Loucy (cell line): ENCODE results near the gene TTLL7.

Source experiments
- H2AFZ ChIP-seq: fragments of 200-600 bp; sonication (generic); 2 replicates; pipeline ENCODE4 v1.6.0; 2016; ENCODE audit warnings: antibody characterized with exemption, mild to moderate bottlenecking, low read length, moderate library complexity
- H3F3A ChIP-seq: fragments of 200-600 bp; 2 replicates; pipeline ENCODE4 v1.6.0; 2016; ENCODE audit warnings: antibody characterized with exemption, low read depth, mild to moderate bottlenecking
- H3K27me3 ChIP-seq: fragments of 200-600 bp; sonication (generic); 2 replicates; pipeline ENCODE4 v1.6.1; 2014; ENCODE audit warnings: low read length, mild to moderate bottlenecking; ENCODE audit not compliant: insufficient read depth, poor library complexity, severe bottlenecking
- H3K36me3 ChIP-seq: fragments of 200-600 bp; sonication (generic); 2 replicates; pipeline ENCODE4 v1.6.1; 2016; ENCODE audit warnings: low read length; ENCODE audit not compliant: insufficient read depth
- H3K4me1 ChIP-seq: fragments of 200-600 bp; sonication (generic); 2 replicates; pipeline ENCODE4 v1.5.1; 2014; ENCODE audit warnings: low read length, mild to moderate bottlenecking; ENCODE audit not compliant: insufficient read depth, poor library complexity, severe bottlenecking
- H3K4me2 ChIP-seq: fragments of 200-600 bp; sonication (generic); 2 replicates; pipeline ENCODE4 v1.6.0; 2014; ENCODE audit warnings: antibody characterized with exemption, low read length, low read depth, mild to moderate bottlenecking; ENCODE audit not compliant: poor library complexity, severe bottlenecking
- H3K4me3 ChIP-seq: fragments of 200-600 bp; sonication (generic); 2 replicates; pipeline ENCODE4 v1.5.1; 2014; ENCODE audit warnings: low read length, mild to moderate bottlenecking, mixed read lengths; ENCODE audit not compliant: poor library complexity, severe bottlenecking
- H3K79me2 ChIP-seq: fragments of 200-600 bp; sonication (generic); 2 replicates; pipeline ENCODE4 v1.6.1; 2014; ENCODE audit warnings: low read length; ENCODE audit not compliant: insufficient read depth
- H3K9ac ChIP-seq: fragments of 200-600 bp; sonication (generic); 2 replicates; pipeline ENCODE4 v1.6.0; 2014; ENCODE audit warnings: mild to moderate bottlenecking, low read depth, low read length, moderate library complexity; ENCODE audit not compliant: poor library complexity, severe bottlenecking
- H3K9me2 ChIP-seq: fragments of 200-600 bp; sonication (generic); replicated peaks from 2 replicates; pipeline ENCODE4 v1.6.1; 2016; ENCODE audit warnings: low read depth, low read length, mixed read lengths
- H3K9me3 ChIP-seq: fragments of 200-600 bp; sonication (generic); 2 replicates; pipeline ENCODE4 v1.6.1; 2014; ENCODE audit warnings: mild to moderate bottlenecking, antibody characterized with exemption, low read length, low read depth; ENCODE audit not compliant: insufficient read depth
- H4K20me1 ChIP-seq: fragments of 200-600 bp; sonication (generic); 2 replicates; pipeline ENCODE4 v1.6.0; 2014; ENCODE audit warnings: antibody characterized with exemption, low read length, mild to moderate bottlenecking; ENCODE audit not compliant: insufficient read depth, poor library complexity, severe bottlenecking
- CTCF ChIP-seq: fragments of 200-600 bp; sonication (generic); conservative IDR thresholded peaks from 2 replicates; pipeline ENCODE4 v1.5.1; 2014; ENCODE audit warnings: mild to moderate bottlenecking, antibody characterized with exemption, low read length
- EZH2phosphoT487 ChIP-seq: fragments of 200-600 bp; IDR thresholded peaks from 2 replicates; pipeline ENCODE4 v1.6.1; 2018; ENCODE audit warnings: antibody characterized with exemption, mild to moderate bottlenecking, moderate library complexity, borderline replicate concordance

Gene TTLL7

GRCh38 chr1:83934550-83934949, 64.4 kb downstream of the TTLL7 start:
- no peak overlapping the region for H3K4me2 ChIP-seq
- peak overlapping the region; percentile 21; the same call in 1 of the 2 replicates for H2AFZ ChIP-seq
- H3K36me3 ChIP-seq, result no peaks in the 10 kb centered on the region
- no peaks in the 10 kb centered on the region for H4K20me1 ChIP-seq
- TF ChIP-seq EZH2phosphoT487, result no peak
- TF ChIP-seq CTCF, result no peak
- H3K9me2 ChIP-seq, result no peaks in the 10 kb centered on the region
- H3K27me3 ChIP-seq, result no peaks in the 10 kb centered on the region
- no peaks in the 10 kb centered on the region for H3K9me3 ChIP-seq
- no peaks in the 10 kb centered on the region for H3K79me2 ChIP-seq
- no peak overlapping the region for H3K9ac ChIP-seq
- no peaks in the 10 kb centered on the region for H3F3A ChIP-seq
- H3K4me3 ChIP-seq, result no peak overlapping the region
- H3K4me1 ChIP-seq, result no peaks in the 10 kb centered on the region

DNA sequence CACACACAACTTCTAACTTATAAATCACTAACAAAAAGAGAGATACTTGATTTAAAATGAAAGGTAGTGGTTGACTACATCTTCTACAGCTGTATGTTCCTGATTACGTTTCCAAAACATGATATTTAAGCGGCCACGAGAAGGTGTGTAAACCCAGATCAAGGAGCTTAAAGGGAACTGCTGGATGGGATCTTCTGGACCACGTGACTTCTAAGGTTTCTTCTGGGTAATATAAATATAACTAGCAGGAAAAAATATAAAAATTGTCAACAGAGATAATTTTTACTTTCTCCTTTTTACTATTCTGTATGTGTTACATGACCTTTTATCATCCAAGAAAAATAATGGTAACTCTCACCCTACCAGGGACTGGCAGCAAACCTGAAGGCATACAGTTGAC, 66.2 kb downstream of the TTLL7 start:
- Histone ChIP-seq H3K9me3 (no peaks in the 10 kb centered on the region), H3K9ac (no peak overlapping the region), H3K4me3 (no peak overlapping the region), H3K27me3 (no peaks in the 10 kb centered on the region), H4K20me1 (no peaks in the 10 kb centered on the region), H3K36me3 (no peaks in the 10 kb centered on the region), H3F3A (no peaks in the 10 kb centered on the region), H3K4me1 (no peaks in the 10 kb centered on the region), H3K4me2 (no peak overlapping the region), H3K9me2 (no peaks in the 10 kb centered on the region), H3K79me2 (no peaks in the 10 kb centered on the region), H2AFZ (no peak overlapping the region)
- TF ChIP-seq CTCF, result no peak
- TF ChIP-seq EZH2phosphoT487, result no peak

DNA sequence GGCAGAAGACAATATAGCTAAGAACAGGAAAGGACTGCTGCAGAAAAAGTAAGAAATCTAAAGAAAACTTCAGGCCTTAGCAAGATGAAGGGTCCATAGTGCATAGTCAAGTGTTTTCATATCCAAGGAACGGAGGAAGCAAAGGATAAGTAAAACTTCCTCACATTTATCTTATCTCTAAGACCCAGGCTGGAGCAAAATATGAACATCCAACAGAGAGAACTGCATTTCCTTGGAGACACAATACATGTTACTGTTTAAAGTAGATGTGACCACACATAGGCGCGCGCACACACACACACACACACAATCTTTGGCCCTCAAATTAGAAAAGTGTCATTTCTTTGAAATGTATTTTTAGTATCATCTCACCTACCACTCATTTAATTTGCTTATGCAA, 66.7 kb downstream of the TTLL7 start:
- no peaks in the 10 kb centered on the region for H3K9me2 ChIP-seq
- H3K4me3 ChIP-seq, result no peak overlapping the region
- TF ChIP-seq CTCF, result no peak
- no peak overlapping the region for H2AFZ ChIP-seq
- H3K4me2 ChIP-seq, result no peak overlapping the region
- peaks cover 2% of the 10 kb centered on the region for H3K4me1 ChIP-seq
- H3K79me2 ChIP-seq, result no peaks in the 10 kb centered on the region
- no peak overlapping the region for H3K9ac ChIP-seq
- H3F3A ChIP-seq, result no peaks in the 10 kb centered on the region
- H4K20me1 ChIP-seq, result no peaks in the 10 kb centered on the region
- no peaks in the 10 kb centered on the region for H3K36me3 ChIP-seq
- H3K9me3 ChIP-seq, result no peaks in the 10 kb centered on the region
- no peaks in the 10 kb centered on the region for H3K27me3 ChIP-seq
